SK-N-MC (cell line): ENCODE data around the gene PCDHB16.
"Not testable (repeated sequence)": the region's sequence is repeated elsewhere in the genome, so short reads cannot be mapped to it uniquely, and the experiment has no call there.

Source experiments
- DNase-seq: peaks from one replicate; pipeline ENCODE4 v3.0.0-alpha.2; 2011; ENCODE audit warnings: low read depth, low spot score
- H3K27ac ChIP-seq: fragments of 200-600 bp; sonication (generic); 2 replicates; pipeline ENCODE4 v1.5.1; 2016; ENCODE audit warnings: mixed run types
- H3K36me3 ChIP-seq: fragments of 200-600 bp; sonication (generic); 2 replicates; pipeline ENCODE4 v1.6.1; 2017; ENCODE audit warnings: antibody characterized with exemption, low read length, mixed read lengths; ENCODE audit not compliant: insufficient read depth
- H3K4me3 ChIP-seq: fragments of 200-600 bp; sonication (generic); 2 replicates; pipeline ENCODE4 v1.5.1; 2016
- H3K9ac ChIP-seq: fragments of 200-600 bp; sonication (generic); 2 replicates; pipeline ENCODE4 v1.8.0; 2017; ENCODE audit warnings: mixed run types, mixed read lengths; ENCODE audit not compliant: insufficient read length
- H3K9me3 ChIP-seq: fragments of 200-600 bp; sonication (generic); 2 replicates; pipeline ENCODE4 v1.6.1; 2017; ENCODE audit warnings: low read depth, mild to moderate bottlenecking, antibody characterized with exemption, low read length, moderate library complexity, mixed read lengths
- EZH2 ChIP-seq: fragments of 200-600 bp; sonication (generic); IDR thresholded peaks from one replicate; pipeline ENCODE4 v1.6.1; 2017; ENCODE audit warnings: antibody characterized with exemption
- FOXP2 ChIP-seq: optimal IDR thresholded peaks from 2 replicates; pipeline ENCODE3; 2011; ENCODE audit warnings: mild to moderate bottlenecking, moderate library complexity; ENCODE audit not compliant: insufficient read depth; ENCODE audit errors: extremely low read length, control extremely low read depth
- POLR2AphosphoS5 ChIP-seq: IDR thresholded peaks from 2 replicates; pipeline ENCODE4 v1.6.1; 2012; ENCODE audit warnings: mild to moderate bottlenecking, low read depth, low read length, borderline replicate concordance

The PCDHB16 gene

GRCh38 chr5:141223112-141223783, 41.1 kb downstream of the PCDHB16 start, which contains the start of gene PCDHB14:
PCDHB14 (plus strand) TSS chr5:141223343; CDS start chr5:141223506, 163 bp downstream.
- peak; percentile 90 for DNase-seq
- Histone ChIP-seq H3K4me3 (peak within 1 kb of the TSS; percentile 77), H3K36me3 (no peaks in the 10 kb centered on the region), H3K9me3 (peaks cover 5% of the 10 kb centered on the region; the same call in 1 of the 2 replicates), H3K9ac (peak within 1 kb of the TSS; percentile 56), H3K27ac (peak within 1 kb of the TSS; percentile 44; the same call in 1 of the 2 replicates)
- TF ChIP-seq FOXP2 (no peak), POLR2AphosphoS5 (peak; percentile 26; the same call in 1 of the 2 replicates)

DNA sequence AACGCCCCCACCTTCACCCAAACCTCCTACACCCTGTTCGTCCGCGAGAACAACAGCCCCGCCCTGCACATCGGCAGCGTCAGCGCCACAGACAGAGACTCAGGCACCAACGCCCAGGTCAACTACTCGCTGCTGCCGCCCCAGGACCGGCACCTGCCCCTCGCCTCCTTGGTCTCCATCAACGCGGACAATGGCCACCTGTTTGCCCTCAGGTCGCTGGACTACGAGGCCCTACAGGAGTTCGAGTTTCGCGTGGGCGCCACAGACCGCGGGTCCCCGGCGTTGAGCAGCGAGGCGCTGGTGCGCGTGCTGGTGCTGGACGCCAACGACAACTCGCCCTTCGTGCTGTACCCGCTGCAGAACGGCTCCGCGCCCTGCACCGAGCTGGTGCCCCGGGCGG, 42.7 kb downstream of the PCDHB16 start:
- not testable (repeated sequence) for DNase-seq, H3K27ac ChIP-seq, H3K9ac ChIP-seq, H3K36me3 ChIP-seq, H3K9me3 ChIP-seq, H3K4me3 ChIP-seq

- not testable (repeated sequence) for DNase-seq, H3K9me3 ChIP-seq, H3K36me3 ChIP-seq, H3K27ac ChIP-seq, H3K4me3 ChIP-seq, H3K9ac ChIP-seq
These were observed 43.2 kb downstream of the PCDHB16 start for GRCh38 chr5:141225421-141225820.

DNA sequence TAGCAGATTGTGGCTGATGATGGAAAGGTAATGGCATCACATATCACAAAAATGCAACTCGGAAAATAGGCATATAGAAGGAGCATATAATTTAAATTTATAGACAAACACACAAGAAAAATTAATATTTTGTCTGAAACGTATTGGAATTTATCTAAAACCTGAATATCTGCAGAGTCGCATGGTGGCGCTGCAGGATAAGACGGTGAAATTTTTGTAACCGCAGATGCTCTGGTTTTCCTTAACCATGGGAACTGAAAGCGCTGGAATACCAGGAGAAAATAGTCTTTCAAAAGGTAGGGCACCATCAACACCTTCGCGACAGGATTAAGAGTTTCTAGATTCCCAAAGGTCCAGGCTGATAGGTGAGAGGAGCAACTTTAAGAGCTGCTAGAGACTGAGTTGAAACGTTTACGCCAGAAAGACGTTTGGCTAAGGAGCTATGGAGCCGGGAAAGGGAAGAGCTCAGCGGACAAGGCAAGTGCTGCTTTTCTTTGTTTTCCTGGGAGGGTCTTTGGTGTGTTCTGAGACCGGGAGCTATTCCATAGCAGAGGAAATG, 52.0 kb downstream of the PCDHB16 start:
- no peak for DNase-seq
- no peak overlapping the region for H3K27ac ChIP-seq
- H3K36me3 ChIP-seq = no peaks in the 10 kb centered on the region
- peaks cover 3% of the 10 kb centered on the region; the same call in 1 of the 2 replicates for H3K9me3 ChIP-seq
- TF ChIP-seq FOXP2 (no peak), POLR2AphosphoS5 (no peak), EZH2 (no peak)
- no peak overlapping the region for H3K9ac ChIP-seq
- no peak overlapping the region for H3K4me3 ChIP-seq
